ENCODE results near the gene ANO6.

ANO6 gene

DNA sequence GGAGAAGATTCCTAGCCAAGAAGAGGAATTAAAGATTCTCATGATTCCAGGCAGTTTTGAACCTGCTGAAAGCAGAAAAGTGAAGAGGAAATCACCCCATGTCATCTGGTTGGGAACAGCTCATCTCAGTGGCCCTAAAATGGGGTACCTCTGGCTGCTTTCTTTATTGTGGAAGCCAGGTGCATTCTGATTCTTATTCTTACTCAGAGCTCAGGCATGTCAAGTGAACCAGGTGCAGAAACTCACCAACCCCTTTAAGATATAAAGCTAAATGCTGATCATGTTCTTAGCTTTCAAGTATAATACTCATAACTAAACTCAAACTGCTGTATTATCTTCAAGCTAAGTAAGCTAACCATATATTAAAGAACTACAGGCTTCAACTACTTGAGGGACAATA lies 259.7 kb downstream of the ANO6 start:
- DNase-seq = no peak

DNA sequence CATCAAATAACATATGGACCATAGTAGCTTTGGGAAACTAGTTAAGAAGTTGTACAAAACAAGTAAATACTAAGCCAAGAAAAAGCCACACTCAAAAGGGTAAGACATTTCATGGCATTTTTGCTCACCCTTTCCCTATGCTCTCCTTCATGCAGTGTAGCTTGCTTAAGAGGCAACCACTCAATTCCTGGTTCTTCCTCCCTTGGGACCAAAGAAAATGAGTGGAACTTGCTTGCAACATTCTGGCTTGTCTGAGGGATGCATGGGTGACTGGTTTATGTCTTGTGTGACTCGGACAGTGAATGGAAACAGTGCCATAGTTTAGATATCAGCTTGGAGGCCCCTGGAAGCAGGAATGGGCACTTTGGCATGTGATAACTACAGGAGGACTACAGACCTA lies 261.6 kb downstream of the ANO6 start:
- no peak for DNase-seq

GRCh38 chr12:45478931-45479330 lies 263.0 kb downstream of the ANO6 start:
- DNase-seq = no peak

DNA sequence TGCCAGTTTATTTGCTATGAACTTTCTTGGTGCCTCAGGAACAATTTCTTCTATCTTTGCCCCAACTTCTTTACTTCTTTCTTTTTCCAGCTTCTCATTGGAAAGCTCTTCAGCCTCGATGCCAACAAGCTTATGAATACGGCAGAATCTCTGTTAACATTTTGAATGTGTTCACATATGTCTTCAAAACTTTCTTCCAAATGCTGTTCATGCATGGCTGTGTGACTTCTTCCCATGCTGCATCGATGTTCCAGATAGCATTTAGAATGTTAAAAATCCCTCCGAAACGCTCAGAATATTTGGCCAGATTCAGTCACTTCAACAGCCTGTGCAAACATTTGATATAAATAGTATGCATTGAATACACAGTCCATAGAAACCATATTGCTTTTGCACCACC lies 265.9 kb downstream of the ANO6 start:
- no peak for DNase-seq

GRCh38 chr12:45483571-45483970 lies 267.7 kb downstream of the ANO6 start:
- DNase-seq = peak; percentile 14
